Body of pancreas (tissue), 4 donors: ENCODE measurements around the gene SYF2. TPM values are rescaled to one million over a fixed set of nuclear protein-coding genes. Genes with fewer than 3 reads are reported as not detected.
"Not testable (repeated sequence)": the region's sequence is repeated elsewhere in the genome, so short reads cannot be mapped to it uniquely, and the experiment has no call there.

Experiments used
- ATAC-seq: fragments of 150-250 bp; one replicate; pipeline ENCODE4 v1.9.1; 2016
- DNase-seq, 4 donors: peaks; one replicate each; pipeline ENCODE4 v3.0.0-alpha.2; 2019
- H3K27ac ChIP-seq, 4 donors: fragments of 200-600 bp; sonication (generic); 1 replicate in 3 of 4; 2 replicates in 1 of 4; pipeline versions ENCODE4 v1.5.1 to v1.6.1; 2016 to 2019; ENCODE audit warnings: mild to moderate bottlenecking in 1 of 4, mixed read lengths in 1 of 4, moderate library complexity in 1 of 4
- H3K27me3 ChIP-seq, 2 donors: fragments of 200-600 bp; sonication (generic); one replicate each; pipeline ENCODE4 v1.6.0; 2016; ENCODE audit warnings: mild to moderate bottlenecking in 1 of 2
- H3K36me3 ChIP-seq, 2 donors: fragments of 200-600 bp; sonication (generic); replicated peaks in 1 of 2; 2 replicates each; pipeline ENCODE4 v1.5.1; 2016; ENCODE audit warnings: low read depth in 2 of 2; ENCODE audit not compliant: insufficient read depth in 1 of 2
- H3K4me1 ChIP-seq: fragments of 200-600 bp; sonication (generic); one replicate; pipeline ENCODE4 v1.6.0; 2016
- H3K4me3 ChIP-seq, 2 donors: fragments of 200-600 bp; sonication (generic); 1 replicate in 1 of 2; 2 replicates in 1 of 2; pipeline ENCODE4 v1.5.1; 2016 to 2019
- H3K9me3 ChIP-seq, 3 donors: fragments of 200-600 bp; sonication (generic); 1 replicate in 2 of 3; 2 replicates in 1 of 3; pipeline ENCODE4 v1.5.1; 2016
- POLR2A ChIP-seq, 3 donors: fragments of 450-650 bp; IDR thresholded peaks; one replicate each; pipeline ENCODE4 v1.6.1; 2016; ENCODE audit warnings: antibody characterized with exemption in 3 of 3, mild to moderate bottlenecking in 2 of 3
- WGBS, 2 donors: methylation state at CpG; one replicate each; pipeline ENCODE4 v1.1.5; 2017; 5-methylcytosine and 5-hydroxymethylcytosine counted together
- intact Hi-C: fragments of 100-400 bp; cut with DNase I; formaldehyde crosslinking; loops from one replicate; pipeline ENCODE4 v1.15.1; 2023
- total RNA-seq, 2 donors: library from RNA; depleted of rRNA; stranded (reverse); fragments of >200 nt; gene quantifications; one replicate each; pipeline ENCODE4 v1.1.0, GENCODE V29; 2016
- TF ChIP-seq, protein P1 (sequence below), 7 experiments: fragments of 450-650 bp in 4 of 7; fragments of 200-600 bp in 3 of 7; sonication (generic) in 3 of 7; IDR thresholded peaks; one replicate each; pipeline ENCODE4 v1.5.1; 2016 to 2019; ENCODE audit warnings: antibody characterized with exemption in 7 of 7

SYF2 gene
- total RNA-seq, 2 donors from 2014 or later = 25.7 to 48.5 TPM

DNA sequence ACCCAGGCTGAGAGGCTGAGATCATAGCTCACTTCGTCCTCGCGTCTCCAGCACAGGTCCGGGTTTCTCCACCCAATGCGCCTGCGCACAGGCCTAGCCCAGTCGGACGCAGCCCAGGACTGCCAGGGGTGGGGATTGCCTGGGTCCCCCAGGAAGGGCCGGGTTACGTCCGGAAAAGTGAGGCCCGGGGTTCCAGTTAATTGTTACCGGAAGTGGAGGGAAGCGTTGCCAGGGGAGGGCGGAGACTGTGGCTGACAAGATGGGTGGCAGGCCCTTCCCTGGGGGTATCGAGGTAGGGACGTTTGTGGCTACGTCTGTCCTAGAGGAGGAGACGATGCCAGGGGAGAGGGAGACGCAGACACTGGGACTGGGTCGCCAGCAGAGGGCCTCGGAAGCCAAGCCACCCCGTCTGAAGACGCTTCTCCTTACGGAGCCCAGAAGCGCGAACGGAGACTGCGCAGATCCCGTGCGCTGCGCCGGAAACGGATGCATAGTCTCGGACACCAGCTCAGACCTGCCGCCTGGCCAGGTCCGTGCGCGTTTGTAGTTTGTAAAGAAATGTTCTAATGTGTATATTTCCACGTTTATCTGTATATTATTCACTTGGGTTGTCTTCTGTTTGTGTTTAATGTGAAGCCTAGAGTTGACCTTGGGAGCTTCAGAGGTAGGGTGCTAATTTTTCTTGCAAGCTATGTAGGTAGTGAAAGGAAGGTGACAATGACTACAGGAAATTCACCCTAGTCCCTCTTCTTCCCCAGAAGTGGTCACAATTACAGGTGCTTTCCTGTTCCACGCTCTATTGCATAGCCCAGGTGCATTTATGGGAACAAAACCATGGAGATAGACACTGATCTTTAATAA is 7.6 kb upstream of the SYF2 start:
- Histone ChIP-seq H3K36me3 (peaks cover 8 to 11% of the 10 kb centered on the region in 2 donors), H3K9me3 (no peaks in the 10 kb centered on the region), H3K27me3 (no peaks in the 10 kb centered on the region), H3K27ac (peak overlapping the region; percentile 87 to 90 (median 88)), H3K4me3 (peak overlapping the region; percentile 4 to 27), H3K4me1 (peaks cover 37% of the 10 kb centered on the region)
- peak; percentile 41 to 77 (median 72) for TF ChIP-seq POLR2A (IDR thresholded peaks at IDR 0.05)
- TF ChIP-seq, protein P1, sequence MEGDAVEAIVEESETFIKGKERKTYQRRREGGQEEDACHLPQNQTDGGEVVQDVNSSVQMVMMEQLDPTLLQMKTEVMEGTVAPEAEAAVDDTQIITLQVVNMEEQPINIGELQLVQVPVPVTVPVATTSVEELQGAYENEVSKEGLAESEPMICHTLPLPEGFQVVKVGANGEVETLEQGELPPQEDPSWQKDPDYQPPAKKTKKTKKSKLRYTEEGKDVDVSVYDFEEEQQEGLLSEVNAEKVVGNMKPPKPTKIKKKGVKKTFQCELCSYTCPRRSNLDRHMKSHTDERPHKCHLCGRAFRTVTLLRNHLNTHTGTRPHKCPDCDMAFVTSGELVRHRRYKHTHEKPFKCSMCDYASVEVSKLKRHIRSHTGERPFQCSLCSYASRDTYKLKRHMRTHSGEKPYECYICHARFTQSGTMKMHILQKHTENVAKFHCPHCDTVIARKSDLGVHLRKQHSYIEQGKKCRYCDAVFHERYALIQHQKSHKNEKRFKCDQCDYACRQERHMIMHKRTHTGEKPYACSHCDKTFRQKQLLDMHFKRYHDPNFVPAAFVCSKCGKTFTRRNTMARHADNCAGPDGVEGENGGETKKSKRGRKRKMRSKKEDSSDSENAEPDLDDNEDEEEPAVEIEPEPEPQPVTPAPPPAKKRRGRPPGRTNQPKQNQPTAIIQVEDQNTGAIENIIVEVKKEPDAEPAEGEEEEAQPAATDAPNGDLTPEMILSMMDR (IDR thresholded peaks at IDR 0.05) = peak in 6 of 7 experiments; percentile 22 to 73 (median 66)
- intact Hi-C loops = no loop called here
- DNase-seq (peak; percentile 91 to 96 (median 95)), ATAC-seq (peak; percentile 93)
- 0 to 2% methylated on average over 16 to 41 of the region's 41 CpGs for WGBS, 2 donors

DNA sequence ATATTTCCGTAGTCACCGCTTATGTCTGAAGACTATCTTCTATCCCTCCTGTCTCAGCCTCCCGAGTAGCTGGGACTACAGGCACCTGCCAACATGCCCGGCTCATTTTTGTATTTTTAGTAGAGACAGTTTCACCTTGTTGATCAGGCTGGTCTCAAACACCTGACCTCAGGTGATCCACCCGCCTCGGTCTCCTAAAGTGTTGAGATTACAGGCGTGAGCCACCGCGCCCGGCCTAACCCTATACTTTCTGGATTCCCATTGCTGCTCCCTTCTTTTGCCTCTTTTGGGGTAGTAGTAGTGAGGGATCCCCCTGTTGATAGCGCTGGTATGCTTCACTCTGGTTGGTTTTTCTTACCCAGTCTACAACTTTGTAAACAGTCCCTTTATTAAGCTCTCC is 5.7 kb upstream of the SYF2 start:
- intact Hi-C loops = no loop called here
- ATAC-seq (no peak), DNase-seq (no peak)
- no peak overlapping the region for H3K27ac ChIP-seq
- H3K9me3 ChIP-seq = no peaks in the 10 kb centered on the region
- no peak for TF ChIP-seq POLR2A (IDR thresholded peaks at IDR 0.05)
- TF ChIP-seq, protein P1 (IDR thresholded peaks at IDR 0.05) = no peak
- no peaks in the 10 kb centered on the region for H3K27me3 ChIP-seq
- peaks cover 30% of the 10 kb centered on the region for H3K4me1 ChIP-seq
- WGBS, 2 donors = 87 to 89% methylated on average over 11 of the region's 11 CpGs
- no peak overlapping the region for H3K4me3 ChIP-seq
- H3K36me3 ChIP-seq = peaks cover 4 to 8% of the 10 kb centered on the region in 2 donors

DNA sequence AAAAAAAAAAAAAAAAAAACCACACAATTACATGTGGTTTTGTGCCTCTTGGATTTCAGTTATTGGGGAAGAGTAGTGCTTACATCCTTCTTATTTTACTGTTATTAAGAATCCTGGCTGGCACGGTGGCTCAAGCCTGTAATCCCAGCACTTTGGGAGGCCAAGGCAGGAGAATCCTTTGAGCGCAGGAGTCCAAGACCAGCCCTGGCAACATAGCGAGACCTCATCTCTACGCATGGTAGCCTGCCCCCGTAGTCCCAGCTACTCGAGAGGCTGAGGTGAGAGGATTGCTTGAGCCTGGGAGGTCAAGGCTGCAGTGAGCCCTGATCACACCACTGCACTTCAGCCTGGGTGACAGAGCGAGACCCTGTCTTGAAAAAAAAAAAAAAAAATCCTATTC is 4.0 kb upstream of the SYF2 start:
- peaks cover 32% of the 10 kb centered on the region for H3K4me1 ChIP-seq
- ATAC-seq, H3K27me3 ChIP-seq, H3K36me3 ChIP-seq, H3K27ac ChIP-seq, DNase-seq, intact Hi-C loops, H3K4me3 ChIP-seq, H3K9me3 ChIP-seq: not testable (repeated sequence)
- WGBS, 2 donors = 94 to 96% methylated on average over 7 of the region's 7 CpGs

DNA sequence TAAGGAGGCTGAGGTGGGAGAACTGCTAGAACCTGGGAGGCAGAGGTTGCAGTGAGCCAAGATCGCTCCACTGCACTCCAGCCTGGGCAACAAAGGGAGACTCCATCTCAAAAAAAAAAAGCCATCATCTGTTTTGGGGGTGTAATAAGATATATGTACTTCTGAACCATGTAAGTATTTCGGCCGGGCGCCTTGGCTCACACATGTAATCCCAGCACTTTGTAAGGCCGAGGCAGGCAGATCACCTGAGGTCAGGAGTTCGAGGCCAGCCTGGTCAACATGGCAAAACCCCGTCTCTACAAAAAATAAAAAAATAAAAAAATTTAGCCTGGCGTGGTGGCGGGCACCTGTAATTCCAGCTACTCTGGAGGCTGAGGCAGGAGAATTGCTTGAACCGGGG is 3.1 kb upstream of the SYF2 start:
- H3K27me3 ChIP-seq, DNase-seq, H3K9me3 ChIP-seq, H3K27ac ChIP-seq, H3K36me3 ChIP-seq, ATAC-seq, intact Hi-C loops, H3K4me3 ChIP-seq: not testable (repeated sequence)
- WGBS, 2 donors = 97 to 99% methylated on average over 10 of the region's 10 CpGs
- peaks cover 26% of the 10 kb centered on the region for H3K4me1 ChIP-seq

DNA sequence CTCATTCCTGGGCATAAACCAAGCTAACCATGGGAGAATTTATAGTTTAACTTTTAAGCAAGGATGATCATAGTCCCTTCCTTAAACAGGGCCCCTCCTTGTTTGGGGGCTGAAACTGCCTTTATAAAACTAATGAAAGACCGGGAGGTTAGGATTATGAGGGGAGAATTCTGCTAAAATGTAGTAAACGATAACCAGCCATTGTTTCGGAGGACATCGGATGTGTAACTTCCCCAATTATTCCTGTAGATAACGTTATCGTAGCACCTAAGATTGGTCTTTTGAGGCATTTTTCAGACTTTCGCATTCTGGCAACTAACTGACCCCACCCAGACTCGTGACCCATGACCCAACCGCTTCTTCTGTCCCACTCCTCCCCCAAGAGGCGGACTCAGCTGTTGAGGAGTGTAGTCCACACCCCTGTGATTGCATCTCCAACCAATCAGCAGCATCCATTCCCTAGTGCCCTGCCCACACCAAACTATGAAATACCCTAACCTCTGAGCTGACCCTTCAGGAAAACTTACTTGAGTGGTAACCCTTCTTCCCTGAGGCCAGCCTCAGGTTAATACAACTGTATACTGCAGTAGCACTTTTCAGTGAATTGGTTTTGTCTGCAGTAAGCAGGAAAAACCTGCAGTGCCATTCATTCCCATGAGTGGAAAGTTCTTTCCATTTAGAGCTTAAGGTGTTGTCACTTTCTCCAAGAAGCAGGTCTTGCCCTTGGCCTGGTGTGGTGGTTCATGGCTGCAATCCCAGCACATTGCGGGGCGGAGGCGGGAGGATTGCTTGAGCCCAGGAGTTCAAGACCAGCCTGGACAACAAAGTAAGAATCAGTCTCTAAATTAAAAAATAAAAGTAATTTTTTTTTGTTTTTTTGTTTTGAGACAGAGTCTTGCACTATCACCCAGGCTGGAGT is 823 bp upstream of the SYF2 start:
- 22 to 23% methylated on average over 13 of the region's 13 CpGs for WGBS, 2 donors
- Histone ChIP-seq H3K4me3 (peak overlapping the region; percentile 64 to 81), H3K27me3 (no peaks in the 10 kb centered on the region), H3K36me3 (peaks cover 0 to 7% of the 10 kb centered on the region in 2 donors), H3K9me3 (no peaks in the 10 kb centered on the region), H3K4me1 (peaks cover 14% of the 10 kb centered on the region), H3K27ac (peak overlapping the region; percentile 47 to 88 (median 67))
- DNase-seq (peak; percentile 52 to 80 (median 64)), ATAC-seq (peak; percentile 71)
- intact Hi-C loops = no loop called here
- TF ChIP-seq, protein P1 (IDR thresholded peaks at IDR 0.05) = no peak
- TF ChIP-seq POLR2A (IDR thresholded peaks at IDR 0.05) = no peak
